Measurements from ENCODE around the gene HMG20A. TPM values are rescaled to one million over a fixed set of nuclear protein-coding genes. Genes with fewer than 3 reads are reported as not detected.

The HMG20A gene
- total RNA-seq, 1 experiment from 2014 or later: 60.2 TPM

DNA sequence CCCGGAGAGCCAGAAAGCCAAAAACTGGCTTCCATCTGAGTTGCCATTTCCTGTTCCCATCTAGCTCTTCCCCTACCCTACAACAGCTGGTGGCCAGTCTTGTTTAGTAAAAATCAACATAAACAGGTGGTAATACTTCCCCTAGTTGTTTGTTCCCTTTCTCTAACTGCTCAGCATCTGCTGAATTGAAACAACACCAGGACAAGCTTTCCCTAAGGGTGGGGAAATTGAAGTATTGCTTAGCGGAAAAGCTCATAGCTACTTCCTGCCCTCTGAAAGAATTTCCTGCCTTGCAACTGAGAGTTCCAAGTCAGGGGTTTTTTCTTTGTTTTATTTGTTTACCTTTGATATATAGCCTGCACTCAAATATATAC, 66.8 kb downstream of the HMG20A start:
- H3T11ph ChIP-seq (ENCODE audit: low read length): no peak overlapping the region
- H3K18ac ChIP-seq (ENCODE audit: insufficient read length, low read depth, low read length): no peak overlapping the region
- no CpG with 5 or more reads among the region's 2 CpGs for WGBS (ENCODE audit: extremely low coverage, insufficient read length, low lambda C conversion rate)
- H3K79me2 ChIP-seq (ENCODE audit: insufficient read depth, low read length): no peaks in the 10 kb centered on the region
- H3K4me2 ChIP-seq (ENCODE audit: insufficient read depth, insufficient read length, low read length): no peak overlapping the region
- no peaks in the 10 kb centered on the region for H3K9me3 ChIP-seq (ENCODE audit: control insufficient read depth, low read depth, low read length)
- H3K27ac ChIP-seq (ENCODE audit: insufficient read length, low read depth, low read length): peak overlapping the region; percentile 54
- H3K79me1 ChIP-seq (ENCODE audit: insufficient read depth, low read depth, low read length, poor library complexity, severe bottlenecking): no peaks in the 10 kb centered on the region
- no peaks in the 10 kb centered on the region for H3K27me3 ChIP-seq (ENCODE audit: insufficient read depth, low read length)
- H3K56ac ChIP-seq (ENCODE audit: insufficient read length, low read depth, low read length): no peak overlapping the region
- no peak overlapping the region for H3K9ac ChIP-seq (ENCODE audit: extremely low read depth, insufficient read length, low read length)
- H3K23me2 ChIP-seq (ENCODE audit: insufficient read length, low read depth, low read length, poor library complexity, severe bottlenecking): no peaks in the 10 kb centered on the region
- H3K36me3 Mint-ChIP-seq (ENCODE audit: insufficient read depth in 1 of 3, low read depth in 3 of 3): peaks cover 7 to 21% (median 19%) of the 10 kb centered on the region in 3 experiments; a peak in 6 of 7 replicates
- no peak overlapping the region for H4K8ac ChIP-seq (replicated peaks; ENCODE audit: insufficient read length, low read depth, low read length)
- H2BK120ac ChIP-seq (ENCODE audit: low read depth, low read length, poor library complexity, severe bottlenecking): no peak overlapping the region
- no peak for DNase-seq
- TF ChIP-seq, protein P1, sequence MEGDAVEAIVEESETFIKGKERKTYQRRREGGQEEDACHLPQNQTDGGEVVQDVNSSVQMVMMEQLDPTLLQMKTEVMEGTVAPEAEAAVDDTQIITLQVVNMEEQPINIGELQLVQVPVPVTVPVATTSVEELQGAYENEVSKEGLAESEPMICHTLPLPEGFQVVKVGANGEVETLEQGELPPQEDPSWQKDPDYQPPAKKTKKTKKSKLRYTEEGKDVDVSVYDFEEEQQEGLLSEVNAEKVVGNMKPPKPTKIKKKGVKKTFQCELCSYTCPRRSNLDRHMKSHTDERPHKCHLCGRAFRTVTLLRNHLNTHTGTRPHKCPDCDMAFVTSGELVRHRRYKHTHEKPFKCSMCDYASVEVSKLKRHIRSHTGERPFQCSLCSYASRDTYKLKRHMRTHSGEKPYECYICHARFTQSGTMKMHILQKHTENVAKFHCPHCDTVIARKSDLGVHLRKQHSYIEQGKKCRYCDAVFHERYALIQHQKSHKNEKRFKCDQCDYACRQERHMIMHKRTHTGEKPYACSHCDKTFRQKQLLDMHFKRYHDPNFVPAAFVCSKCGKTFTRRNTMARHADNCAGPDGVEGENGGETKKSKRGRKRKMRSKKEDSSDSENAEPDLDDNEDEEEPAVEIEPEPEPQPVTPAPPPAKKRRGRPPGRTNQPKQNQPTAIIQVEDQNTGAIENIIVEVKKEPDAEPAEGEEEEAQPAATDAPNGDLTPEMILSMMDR (conservative IDR thresholded peaks at IDR 0.05): no peak
- H2AK5ac ChIP-seq (ENCODE audit: insufficient read length, low read length): no peak overlapping the region
- no peak overlapping the region for H3K23ac ChIP-seq (ENCODE audit: insufficient read length, low read depth, low read length)
- no peak overlapping the region for H3K4me3 Mint-ChIP-seq
- no peak overlapping the region for H4K5ac ChIP-seq (ENCODE audit: insufficient read length, low read depth, low read length)
- H2BK5ac ChIP-seq (ENCODE audit: insufficient read length, low read length): no peak overlapping the region
- H3K9me3 Mint-ChIP-seq: no peaks in the 10 kb centered on the region
- H4K91ac ChIP-seq (ENCODE audit: insufficient read length, low read depth, low read length): no peak overlapping the region
- no peaks in the 10 kb centered on the region for H3K27me3 Mint-ChIP-seq (ENCODE audit: low read depth)
- H4K20me1 ChIP-seq (ENCODE audit: control insufficient read depth, insufficient read depth, insufficient read length): no peaks in the 10 kb centered on the region
- peak overlapping the region in 2 of 3 experiments; percentile 45 to 89; a peak in 5 of 7 replicates for H3K27ac Mint-ChIP-seq
- H2BK20ac ChIP-seq (ENCODE audit: low read depth, low read length, poor library complexity, severe bottlenecking): no peak overlapping the region
- H3K4me1 Mint-ChIP-seq: peaks cover 41% of the 10 kb centered on the region in 2 experiments
- no peak overlapping the region for H3K4ac ChIP-seq (ENCODE audit: low read depth, low read length)
- H2BK15ac ChIP-seq (ENCODE audit: low read depth, low read length): no peak overlapping the region
- H2AFZ ChIP-seq (ENCODE audit: low read length): no peak overlapping the region
- H3K4me1 ChIP-seq (ENCODE audit: insufficient read depth, low read length): peaks cover 14% of the 10 kb centered on the region
- no peak overlapping the region for H2BK12ac ChIP-seq (ENCODE audit: insufficient read length, low read depth, low read length)
- no peak overlapping the region for H3K14ac ChIP-seq (ENCODE audit: insufficient read depth, low read length)

All from H9 (cell line).